HCT116 (cell line): Measurements from ENCODE around the gene BBS12. TPM values are rescaled to one million over a fixed set of nuclear protein-coding genes. Genes with fewer than 3 reads are reported as not detected.

Experiments
- ATAC-seq: fragments of 200-7000 bp; cut with Tn5 transposase; 2 replicates; pipeline ENCODE4 v1.9.1; 2020; ENCODE audit warnings: mild to moderate bottlenecking, moderate library complexity
- BruUV-seq: library from RNA; stranded (reverse); fragments of 400-500 nt; replicated peaks from 2 replicates; lab custom pipeline; 2021; lab: Mats Ljungman, UMichigan
- CTCF ChIA-PET: fragments of 300-600 bp; sonication (Branson Sonifier 250); formaldehyde crosslinking; loops from one replicate; lab custom pipeline; 2021; ENCODE audit warnings: antibody characterized with exemption; lab: Charles Lee
- POLR2A ChIA-PET: fragments of 300-600, 350-600 bp; sonication (Branson Sonifier 250); formaldehyde crosslinking; loops from one replicate; lab custom pipeline; 2021; ENCODE audit warnings: antibody characterized with exemption; lab: Charles Lee
- RAD21 ChIA-PET, 2 experiments: fragments of 300-600 bp; sonication (Branson Sonifier 250); formaldehyde crosslinking; loops; one replicate each; lab custom pipeline; 2023; ENCODE audit warnings: low total read pairs in 2 of 2; ENCODE audit not compliant: uncharacterized antibody in 2 of 2, unreplicated experiment in 2 of 2, low non-redundant PET in 1 of 2; lab: Charles Lee
- DNase-seq: peaks from one replicate; pipeline ENCODE4 v3.0.0-alpha.2; 2010; ENCODE audit warnings: low read depth, low spot score
- H2AFZ ChIP-seq: fragments of 200-600 bp; shearing (Covaris generic), sonication (generic); 2 replicates; pipeline ENCODE4 v1.6.1; 2017; ENCODE audit warnings: low read depth, mixed run types, mixed read lengths, antibody characterized with exemption, low read length; ENCODE audit not compliant: poor library complexity, severe bottlenecking
- H3K27ac ChIP-seq: 2 replicates; pipeline ENCODE4 v1.5.1; 2012; ENCODE audit warnings: low read depth, low read length
- H3K27me3 ChIP-seq: fragments of 200-600 bp; sonication (generic); 2 replicates; pipeline ENCODE4 v1.6.1; 2016; ENCODE audit warnings: mixed run types, low read length, mixed read lengths; ENCODE audit not compliant: insufficient read depth
- H3K36me3 ChIP-seq, 2 experiments: fragments of 200-500 bp in 1 of 2; fragments of 200-600 bp in 1 of 2; sonication (Bioruptor generic) in 1 of 2; sonication (generic) in 1 of 2; 2 replicates each; pipeline versions ENCODE4 v1.5.1 to v1.6.1; 2014 to 2016; ENCODE audit warnings: low read length in 2 of 2, inconsistent platforms in 1 of 2, mixed read lengths in 1 of 2, mixed run types in 1 of 2; ENCODE audit not compliant: insufficient read depth in 2 of 2, control insufficient read depth in 1 of 2
- H3K4me1 ChIP-seq, 2 experiments: fragments of 200-600 bp in 1 of 2; sonication (generic) in 1 of 2; 2 replicates each; pipeline versions ENCODE4 v1.5.1 to v1.6.1; 2012 to 2017; ENCODE audit warnings: low read length in 2 of 2, inconsistent platforms in 1 of 2, mild to moderate bottlenecking in 1 of 2, mixed read lengths in 1 of 2, mixed run types in 1 of 2, moderate library complexity in 1 of 2; ENCODE audit not compliant: insufficient read depth in 2 of 2, control insufficient read depth in 1 of 2
- H3K4me2 ChIP-seq: fragments of 200-600 bp; sonication (generic); 2 replicates; pipeline ENCODE4 v1.6.1; 2017; ENCODE audit warnings: mixed run types, low read length, mixed read lengths
- H3K4me3 ChIP-seq, 2 experiments: fragments of 200-600 bp in 1 of 2; sonication (generic) in 1 of 2; replicated peaks in 1 of 2; 2 replicates each; pipeline ENCODE4 v1.5.1; 2011 to 2016; ENCODE audit warnings: low read length in 2 of 2, control low read depth in 1 of 2, low read depth in 1 of 2, mild to moderate bottlenecking in 1 of 2, mixed read lengths in 1 of 2, mixed run types in 1 of 2
- H3K79me2 ChIP-seq: fragments of 200-600 bp; sonication (generic); 2 replicates; pipeline ENCODE4 v1.6.1; 2017; ENCODE audit warnings: mild to moderate bottlenecking, mixed run types, low read length, moderate library complexity, mixed read lengths; ENCODE audit not compliant: insufficient read depth
- H3K9ac ChIP-seq: fragments of 200-600 bp; sonication (generic); 2 replicates; pipeline ENCODE4 v1.6.1; 2016; ENCODE audit warnings: low read length, mixed read lengths
- H3K9me2 ChIP-seq: fragments of 200-600 bp; sonication (generic), shearing (Covaris generic); 2 replicates; pipeline ENCODE4 v1.6.1; 2017; ENCODE audit warnings: mixed run types, mild to moderate bottlenecking, moderate library complexity; ENCODE audit not compliant: insufficient read depth
- H3K9me3 ChIP-seq, 2 experiments: fragments of 200-500 bp in 1 of 2; fragments of 200-600 bp in 1 of 2; sonication (Bioruptor generic) in 1 of 2; sonication (generic) in 1 of 2; 2 replicates each; pipeline ENCODE4 v1.6.1; 2014 to 2017; ENCODE audit warnings: low read length in 2 of 2, mixed read lengths in 2 of 2, inconsistent platforms in 1 of 2, low read depth in 1 of 2, mild to moderate bottlenecking in 1 of 2, mixed run types in 1 of 2, moderate library complexity in 1 of 2; ENCODE audit not compliant: control insufficient read depth in 1 of 2, insufficient read depth in 1 of 2
- H4K20me1 ChIP-seq: fragments of 200-600 bp; sonication (generic), shearing (Covaris generic); 2 replicates; pipeline ENCODE4 v1.6.1; 2017; ENCODE audit warnings: mixed run types, mild to moderate bottlenecking, moderate library complexity; ENCODE audit not compliant: insufficient read depth
- CBX3 ChIP-seq: IDR thresholded peaks from 2 replicates; pipeline ENCODE4 v1.6.1; 2012; ENCODE audit warnings: low read depth
- CTCF ChIP-seq, 3 experiments: fragments of 200-600 bp in 1 of 3; sonication (generic) in 1 of 3; IDR thresholded peaks in 2 of 3; conservative IDR thresholded peaks in 1 of 3; 2 replicates each; pipeline ENCODE4 v1.5.1; 2012 to 2017; ENCODE audit warnings: low read depth in 2 of 3, low read length in 2 of 3, antibody characterized with exemption in 1 of 3, borderline replicate concordance in 1 of 3, control low read depth in 1 of 3, mild to moderate bottlenecking in 1 of 3, mixed read lengths in 1 of 3, mixed run types in 1 of 3, moderate library complexity in 1 of 3; ENCODE audit not compliant: insufficient read depth in 1 of 3
- ELF1 ChIP-seq: IDR thresholded peaks from 2 replicates; pipeline ENCODE4 v1.6.1; 2012; ENCODE audit warnings: low read depth, borderline replicate concordance
- EZH2phosphoT487 ChIP-seq: fragments of 200-600 bp; IDR thresholded peaks from 2 replicates; pipeline ENCODE4 v1.6.1; 2018; ENCODE audit warnings: antibody characterized with exemption, borderline replicate concordance
- POLR2A ChIP-seq: IDR thresholded peaks from 2 replicates; pipeline ENCODE4 v1.7.0; 2011; ENCODE audit warnings: borderline replicate concordance; ENCODE audit not compliant: insufficient read depth, insufficient read length; ENCODE audit errors: extremely low read depth
- RAD21 ChIP-seq: IDR thresholded peaks from 2 replicates; pipeline ENCODE4 v1.6.1; 2012; ENCODE audit warnings: low read depth, mild to moderate bottlenecking
- SP1 ChIP-seq: IDR thresholded peaks from 2 replicates; pipeline ENCODE4 v1.6.1; 2012; ENCODE audit warnings: low read depth
- TCF7L2 ChIP-seq: IDR thresholded peaks from 2 replicates; pipeline ENCODE4 v1.7.0; 2011; ENCODE audit warnings: borderline replicate concordance, inconsistent platforms; ENCODE audit not compliant: insufficient read depth, insufficient read length; ENCODE audit errors: extremely low read depth
- YY1 ChIP-seq: IDR thresholded peaks from 2 replicates; pipeline ENCODE4 v1.6.1; 2011; ENCODE audit warnings: low read length, low read depth, moderate library complexity, mild to moderate bottlenecking; ENCODE audit not compliant: insufficient replicate concordance; ENCODE audit errors: extremely low read depth
- intact Hi-C: fragments of 100-400 bp; cut with micrococcal nuclease; formaldehyde crosslinking; loops from 2 replicates; pipeline ENCODE4 v1.10.0; 2022
- total RNA-seq: library from RNA; stranded (reverse); gene quantifications from one replicate; pipeline ENCODE4 v1.2.1, GENCODE V29; 2021; ENCODE audit not compliant: unreplicated experiment
- TF ChIP-seq, protein P1 (sequence below): IDR thresholded peaks from 2 replicates; pipeline ENCODE4 v1.6.1; 2012

The BBS12 gene
- total RNA-seq, 1 experiment from 2014 or later, result 2.1 TPM

- Histone ChIP-seq H3K27ac (no peak overlapping the region), H3K9me2 (no peaks in the 10 kb centered on the region), H3K79me2 (no peaks in the 10 kb centered on the region), H4K20me1 (no peaks in the 10 kb centered on the region), H3K9me3 (no peaks in the 10 kb centered on the region), H3K4me3 (no peak overlapping the region), H3K9ac (no peak overlapping the region), H3K36me3 (no peaks in the 10 kb centered on the region), H2AFZ (peak overlapping the region; percentile 82)
- POLR2A ChIA-PET, result no interaction called here
- ATAC-seq, result no peak
- CTCF ChIA-PET, result no interaction called here
- BruUV-seq, result no TSS peak
- intact Hi-C loops, result no loop called here
- TF ChIP-seq POLR2A (no peak), TCF7L2 (no peak), CTCF (IDR thresholded peaks at IDR 0.05 in 2 of 3, conservative IDR thresholded peaks at IDR 0.05 in 1 of 3; ENCODE audit: borderline replicate concordance in 1 of 3, insufficient read depth in 1 of 3, low read depth in 2 of 3, low read length in 2 of 3) (no peak), YY1 (no peak), ELF1 (no peak), CBX3 (no peak)
- TF ChIP-seq, protein P1, sequence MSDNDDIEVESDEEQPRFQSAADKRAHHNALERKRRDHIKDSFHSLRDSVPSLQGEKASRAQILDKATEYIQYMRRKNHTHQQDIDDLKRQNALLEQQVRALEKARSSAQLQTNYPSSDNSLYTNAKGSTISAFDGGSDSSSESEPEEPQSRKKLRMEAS, result no peak
- TF ChIP-seq, all 23 proteins: peak for 0
- H3K27me3 ChIP-seq, result no peaks in the 10 kb centered on the region
- no peak for DNase-seq
- H3K4me2 ChIP-seq, result no peak overlapping the region
- RAD21 ChIA-PET, result no interaction called here
- peaks cover 9 to 44% of the 10 kb centered on the region in 2 experiments for H3K4me1 ChIP-seq
Observed at GRCh38 chr4:122787940-122788339, 55.4 kb downstream of the BBS12 start.

GRCh38 chr4:122788935-122789334 is 56.4 kb downstream of the BBS12 start:
- Histone ChIP-seq H3K36me3 (no peaks in the 10 kb centered on the region), H3K27me3 (no peaks in the 10 kb centered on the region), H3K4me1 (peaks cover 5 to 34% of the 10 kb centered on the region in 2 experiments), H4K20me1 (no peaks in the 10 kb centered on the region), H3K4me2 (no peak overlapping the region), H3K9me2 (no peaks in the 10 kb centered on the region), H3K4me3 (no peak overlapping the region), H2AFZ (peak overlapping the region; percentile 72), H3K9me3 (no peaks in the 10 kb centered on the region), H3K9ac (no peak overlapping the region), H3K27ac (no peak overlapping the region), H3K79me2 (no peaks in the 10 kb centered on the region)
- BruUV-seq, result no TSS peak
- ATAC-seq (no peak), DNase-seq (no peak)
- TF ChIP-seq SP1, result no peak
- TF ChIP-seq RAD21, result no peak
- no peak for TF ChIP-seq EZH2phosphoT487
- intact Hi-C loops, result no loop called here
- POLR2A ChIA-PET, result no interaction called here
- CTCF ChIA-PET, result no interaction called here
- RAD21 ChIA-PET, result no interaction called here
